ENCODE results near the gene NOL4L.

The NOL4L gene

DNA sequence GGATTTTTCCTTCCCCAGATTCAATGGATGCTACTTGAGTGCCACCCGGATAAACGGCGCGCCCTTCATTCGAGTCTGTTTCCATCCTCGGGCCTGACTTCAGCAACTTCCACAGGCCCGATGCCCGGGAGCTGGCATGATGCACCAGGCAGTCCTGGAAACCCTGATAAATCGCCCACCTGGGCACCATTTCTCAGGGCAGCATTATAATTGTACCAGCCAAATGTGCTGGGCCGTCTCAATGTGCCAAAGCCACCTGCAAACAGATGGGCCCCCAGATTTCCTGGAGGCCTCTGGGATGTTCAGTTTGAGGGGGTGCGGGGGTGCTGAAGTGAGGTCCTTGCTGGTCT, 65.8 kb downstream of the NOL4L start:
- TF ChIP-seq CTCF (IDR thresholded peaks at IDR 0.05; ENCODE audit: insufficient read depth, low read length, poor library complexity, severe bottlenecking): no peak
- no peak for TF ChIP-seq EZH2phosphoT487 (conservative IDR thresholded peaks at IDR 0.05; ENCODE audit: low read length)
- no peak overlapping the region for H3K27ac ChIP-seq (ENCODE audit: low read depth, low read length)
- H3K9me2 ChIP-seq (replicated peaks; ENCODE audit: insufficient read depth, low read length): no peaks in the 10 kb centered on the region
- H3K36me3 ChIP-seq (ENCODE audit: low read length): no peaks in the 10 kb centered on the region
- no peaks in the 10 kb centered on the region for H3K9me3 ChIP-seq (ENCODE audit: insufficient read depth, low read length)
- no peak overlapping the region for H3K4me2 ChIP-seq (ENCODE audit: low read depth, low read length, poor library complexity, severe bottlenecking)
- no peak overlapping the region for H3K4me3 ChIP-seq (ENCODE audit: insufficient read depth, low read length, poor library complexity, severe bottlenecking)
- no peak overlapping the region for H2AFZ ChIP-seq (ENCODE audit: low read depth, low read length, severe bottlenecking)
- H3K79me2 ChIP-seq (ENCODE audit: insufficient read depth, low read length): no peaks in the 10 kb centered on the region
- H4K20me1 ChIP-seq (ENCODE audit: low read depth, low read length): no peaks in the 10 kb centered on the region
- no peaks in the 10 kb centered on the region for H3K27me3 ChIP-seq (ENCODE audit: low read length)
- no peaks in the 10 kb centered on the region for H3F3A ChIP-seq (ENCODE audit: insufficient read depth)
- no peak overlapping the region for H3K9ac ChIP-seq (ENCODE audit: low read length)

GRCh38 chr20:32518593-32519380, 66.3 kb downstream of the NOL4L start:
- Histone ChIP-seq H3K36me3 (ENCODE audit: low read length) (no peaks in the 10 kb centered on the region), H3K9ac (ENCODE audit: low read length) (no peak overlapping the region), H3K4me3 (ENCODE audit: insufficient read depth, low read length, poor library complexity, severe bottlenecking) (no peak overlapping the region), H3F3A (ENCODE audit: insufficient read depth) (no peaks in the 10 kb centered on the region), H3K9me2 (replicated peaks; ENCODE audit: insufficient read depth, low read length) (no peaks in the 10 kb centered on the region), H3K9me3 (ENCODE audit: insufficient read depth, low read length) (no peaks in the 10 kb centered on the region), H3K79me2 (ENCODE audit: insufficient read depth, low read length) (no peaks in the 10 kb centered on the region), H3K27ac (ENCODE audit: low read depth, low read length) (no peak overlapping the region), H3K27me3 (ENCODE audit: low read length) (no peaks in the 10 kb centered on the region), H4K20me1 (ENCODE audit: low read depth, low read length) (no peaks in the 10 kb centered on the region), H3K4me2 (ENCODE audit: low read depth, low read length, poor library complexity, severe bottlenecking) (no peak overlapping the region), H2AFZ (ENCODE audit: low read depth, low read length, severe bottlenecking) (no peak overlapping the region)
- TF ChIP-seq CTCF (IDR thresholded peaks at IDR 0.05; ENCODE audit: insufficient read depth, low read length, poor library complexity, severe bottlenecking) (no peak), EZH2phosphoT487 (conservative IDR thresholded peaks at IDR 0.05; ENCODE audit: low read length) (no peak)

DNA sequence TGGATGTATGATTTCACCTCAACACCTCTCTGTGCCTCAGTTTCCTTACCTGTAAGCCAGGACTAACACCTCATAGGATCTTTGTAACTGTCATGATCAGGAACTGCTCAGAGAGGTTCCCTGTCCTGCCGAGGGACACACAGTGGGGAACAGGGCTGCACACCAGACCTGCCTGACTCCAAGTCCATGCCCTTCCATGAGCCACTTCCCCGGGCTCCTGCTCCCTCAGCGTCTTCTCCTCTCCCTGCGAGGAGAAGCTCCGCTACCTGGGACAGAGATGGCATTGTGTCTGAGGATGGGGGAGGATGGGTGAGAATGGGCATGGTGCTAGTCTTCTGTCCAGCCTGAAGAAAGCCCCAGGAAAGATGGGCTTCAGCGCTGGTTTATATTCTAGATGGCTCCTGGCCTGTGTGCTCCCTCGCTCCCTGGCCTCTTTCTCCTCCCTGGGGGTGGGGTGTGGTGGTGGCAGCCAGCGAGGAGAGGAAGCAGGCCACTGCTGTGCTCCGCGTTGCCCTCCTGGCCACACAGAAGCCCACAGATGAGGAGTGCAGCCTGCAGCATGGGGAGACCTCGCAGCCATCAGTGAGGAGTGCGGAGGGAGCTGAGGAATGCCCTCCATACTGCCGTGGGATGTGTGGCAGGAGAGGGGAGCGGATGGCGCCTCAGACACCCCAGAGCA, 67.1 kb downstream of the NOL4L start:
- H4K20me1 ChIP-seq (ENCODE audit: low read depth, low read length): no peaks in the 10 kb centered on the region
- no peaks in the 10 kb centered on the region for H3K27me3 ChIP-seq (ENCODE audit: low read length)
- no peaks in the 10 kb centered on the region for H3K9me3 ChIP-seq (ENCODE audit: insufficient read depth, low read length)
- no peaks in the 10 kb centered on the region for H3K9me2 ChIP-seq (replicated peaks; ENCODE audit: insufficient read depth, low read length)
- no peak overlapping the region for H2AFZ ChIP-seq (ENCODE audit: low read depth, low read length, severe bottlenecking)
- H3K4me3 ChIP-seq (ENCODE audit: insufficient read depth, low read length, poor library complexity, severe bottlenecking): no peak overlapping the region
- no peaks in the 10 kb centered on the region for H3F3A ChIP-seq (ENCODE audit: insufficient read depth)
- no peak overlapping the region for H3K27ac ChIP-seq (ENCODE audit: low read depth, low read length)
- no peaks in the 10 kb centered on the region for H3K79me2 ChIP-seq (ENCODE audit: insufficient read depth, low read length)
- no peak for TF ChIP-seq CTCF (IDR thresholded peaks at IDR 0.05; ENCODE audit: insufficient read depth, low read length, poor library complexity, severe bottlenecking)
- no peak for TF ChIP-seq EZH2phosphoT487 (conservative IDR thresholded peaks at IDR 0.05; ENCODE audit: low read length)
- H3K4me2 ChIP-seq (ENCODE audit: low read depth, low read length, poor library complexity, severe bottlenecking): no peak overlapping the region
- no peak overlapping the region for H3K9ac ChIP-seq (ENCODE audit: low read length)
- H3K36me3 ChIP-seq (ENCODE audit: low read length): no peaks in the 10 kb centered on the region
